ENCODE measurements around the gene DKK3.

DKK3 gene

GRCh38 chr11:12029738-12030363 is 21.4 kb upstream of the DKK3 start:
- DNase-seq: no peak

DNA sequence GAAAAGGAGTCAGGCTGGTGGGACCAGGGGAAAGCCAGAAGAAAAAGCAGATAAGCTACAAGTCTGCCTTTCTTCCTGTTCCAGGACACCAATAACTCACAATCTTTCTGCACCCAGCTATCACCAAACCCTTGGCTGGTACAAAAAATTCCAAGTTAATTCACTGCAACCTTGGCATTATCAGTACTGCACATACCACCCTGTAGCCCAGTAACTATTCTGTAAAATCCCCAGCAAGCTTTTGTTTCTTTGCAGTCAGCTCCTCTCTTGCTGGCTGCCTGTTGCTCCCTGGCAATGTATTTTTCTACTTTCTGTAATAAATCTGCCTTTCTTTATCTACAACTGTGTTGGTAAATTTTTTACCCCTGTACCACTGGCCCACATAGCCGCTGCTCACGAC is 20.7 kb upstream of the DKK3 start:
- DNase-seq: no peak

DNA sequence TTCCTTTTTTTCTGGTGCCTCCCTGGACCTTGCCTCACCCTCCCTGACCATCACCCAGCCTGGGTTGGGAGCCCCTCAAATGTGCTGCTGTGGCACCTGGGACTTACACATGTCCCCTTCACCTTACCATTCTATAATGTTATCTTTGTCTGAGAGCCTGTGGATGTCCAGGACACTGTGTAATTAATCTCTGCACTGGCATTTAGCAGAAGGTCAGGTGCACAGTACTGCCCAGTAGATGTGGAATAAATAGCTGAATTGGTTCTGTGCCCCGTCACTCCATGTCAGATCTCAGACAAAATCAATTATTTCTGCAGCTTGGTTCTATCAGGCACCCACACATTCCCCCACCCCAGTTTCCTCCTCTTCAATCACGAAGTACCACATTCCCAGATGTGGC is 19.9 kb upstream of the DKK3 start:
- no peak for DNase-seq

DNA sequence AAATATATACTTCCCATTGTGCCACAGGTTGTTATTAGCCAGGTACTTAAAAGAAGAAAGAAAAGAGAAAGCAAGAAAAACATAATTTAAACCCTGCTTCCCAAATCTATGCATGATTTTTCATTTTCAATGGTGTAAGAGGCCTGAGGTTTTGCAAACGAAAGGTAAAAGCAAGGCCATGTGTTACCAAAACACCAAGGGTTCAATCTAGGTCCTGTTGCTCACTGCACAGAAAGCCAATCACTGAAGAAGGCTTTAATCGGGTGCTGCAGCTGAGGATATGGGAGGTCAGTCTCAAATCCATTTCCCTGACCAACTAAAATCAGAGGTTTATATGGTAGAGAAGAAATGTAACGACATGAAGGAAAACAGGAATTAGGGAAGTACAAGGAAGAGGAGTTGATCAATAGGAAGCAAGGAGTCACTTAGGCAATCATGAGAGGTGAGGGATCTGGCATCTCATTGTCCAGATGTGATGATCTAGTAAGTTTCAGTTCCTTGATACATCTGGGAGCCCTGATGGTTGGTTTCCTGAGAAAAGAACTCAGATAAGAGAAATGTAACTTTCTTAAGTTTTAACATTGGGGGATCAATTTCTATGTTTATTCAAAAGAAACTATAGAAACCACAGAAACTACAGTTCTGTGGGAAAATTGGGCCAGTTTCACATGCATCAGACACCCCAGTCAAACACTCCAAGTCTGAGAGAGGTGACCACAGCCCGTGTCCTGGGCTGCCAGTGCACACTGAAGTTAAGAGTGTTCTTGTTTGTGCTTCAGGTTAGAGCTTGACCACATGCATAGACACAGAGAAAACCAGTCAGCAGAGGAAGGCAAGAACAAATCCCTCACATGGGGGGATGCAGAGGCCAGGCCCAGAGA is 18.1 kb upstream of the DKK3 start:
- no peak for DNase-seq

GRCh38 chr11:12024254-12024926 is 16.0 kb upstream of the DKK3 start:
- DNase-seq: no peak

GRCh38 chr11:12023015-12023414 is 14.6 kb upstream of the DKK3 start:
- no peak for DNase-seq

- DNase-seq: no peak
Observed at GRCh38 chr11:12020546-12020945, 12.1 kb upstream of the DKK3 start.

GRCh38 chr11:12019866-12020416 is 11.5 kb upstream of the DKK3 start:
- no peak for DNase-seq

DNA sequence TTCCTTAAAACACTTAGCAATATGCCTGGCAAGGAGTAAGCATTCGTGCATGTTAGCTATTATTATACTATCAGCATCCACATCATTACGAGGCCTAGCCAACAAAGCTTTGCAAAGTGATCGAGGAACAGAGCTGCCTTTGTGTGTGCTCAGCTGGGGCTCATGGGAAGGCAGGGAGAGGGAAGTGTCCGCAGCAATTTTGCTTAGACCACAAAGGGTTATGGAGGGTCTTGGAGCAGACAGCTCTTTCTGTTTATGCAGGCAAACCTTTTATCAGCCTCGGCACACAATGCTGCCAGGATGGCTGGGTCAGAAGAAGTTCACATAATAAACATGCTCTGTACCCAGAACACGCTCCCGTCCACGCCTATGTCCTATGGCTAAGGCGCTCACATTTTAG is 10.9 kb upstream of the DKK3 start:
- DNase-seq: no peak

DNA sequence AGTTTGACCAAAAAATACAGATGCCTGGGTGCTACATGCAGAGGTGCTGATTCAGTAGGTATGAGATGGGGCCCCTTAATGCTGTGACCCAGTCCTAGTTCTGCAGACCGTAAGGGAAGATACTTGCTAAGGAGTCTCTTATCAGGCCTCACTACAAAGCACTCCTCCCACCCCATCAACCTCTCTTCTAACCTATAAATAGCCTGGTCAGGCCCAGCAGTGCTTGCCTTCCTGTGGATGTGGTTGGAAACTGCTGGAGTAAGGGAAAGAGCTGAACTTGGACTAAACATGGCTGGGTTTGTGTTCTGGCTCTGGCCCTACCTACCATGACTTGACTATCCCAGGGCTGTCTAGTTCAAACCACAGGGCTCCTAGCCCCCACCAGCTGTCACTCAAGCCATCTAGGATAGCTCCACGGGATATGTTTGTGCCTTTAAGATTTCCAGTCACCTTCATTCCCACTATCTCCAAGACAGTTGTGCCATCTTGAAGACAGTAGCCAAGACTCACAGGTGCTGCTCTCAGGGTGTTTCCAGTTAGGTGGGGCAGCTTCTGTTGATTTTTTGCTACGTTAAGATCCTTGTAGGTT is 9.5 kb upstream of the DKK3 start:
- no peak for DNase-seq

- DNase-seq: no peak
Observed at GRCh38 chr11:12017243-12017678, 8.8 kb upstream of the DKK3 start.

DNA sequence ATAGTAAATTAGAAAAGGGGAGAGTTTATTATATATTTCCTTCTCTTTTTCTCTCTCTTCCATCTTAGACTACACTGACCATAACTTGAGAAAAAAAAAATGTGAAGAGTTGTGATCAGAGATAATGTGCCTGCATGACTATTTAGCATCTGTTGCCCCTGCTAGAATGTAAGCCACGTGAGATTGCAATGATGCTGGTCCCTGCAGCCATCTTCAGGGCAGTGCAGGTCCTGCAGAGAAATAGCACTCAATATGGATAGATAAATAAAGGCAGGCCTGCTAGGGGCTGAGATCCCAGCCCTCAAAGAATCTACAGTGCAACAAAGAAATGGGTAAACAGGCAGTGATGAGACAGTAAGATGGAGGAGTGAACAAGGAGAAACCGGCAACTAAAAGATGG is 7.8 kb upstream of the DKK3 start:
- no peak for DNase-seq

DNA sequence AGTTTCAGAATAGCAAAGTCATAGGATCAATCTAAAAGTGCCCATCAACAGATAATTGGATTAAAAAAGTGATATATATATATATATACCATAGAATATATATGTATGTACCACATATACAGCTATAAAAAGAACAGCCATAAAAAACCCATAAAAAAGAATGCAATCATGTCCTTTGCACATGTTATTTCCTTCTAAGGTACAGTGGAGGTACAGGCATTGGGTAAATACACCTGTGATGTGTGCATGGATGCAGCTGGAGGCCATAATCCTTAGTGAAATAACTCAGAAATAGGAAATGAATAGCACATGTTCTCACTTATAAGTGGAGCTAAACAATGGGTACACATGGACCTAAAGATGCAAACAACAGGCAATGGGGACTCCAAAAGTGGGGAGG is 7.1 kb upstream of the DKK3 start:
- DNase-seq: no peak

DNA sequence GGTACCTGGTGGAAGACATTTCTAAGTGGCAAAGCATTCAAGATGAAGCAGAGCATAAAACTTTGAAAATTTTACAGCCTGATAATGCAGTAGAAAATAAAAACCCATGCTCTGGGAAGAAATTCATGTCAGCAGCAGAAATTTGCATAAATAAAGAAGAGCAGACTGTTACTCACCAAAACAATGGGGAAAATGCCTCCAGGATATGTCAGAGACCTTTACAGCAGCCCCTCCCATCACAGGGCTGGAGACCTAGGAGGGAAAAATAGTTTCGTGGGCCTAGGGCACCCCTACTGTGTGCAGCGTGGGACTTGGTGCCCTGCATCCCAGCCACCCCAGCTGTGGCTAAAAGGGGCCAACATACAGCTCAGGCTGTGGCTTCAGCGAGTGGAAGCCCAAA is 5.4 kb upstream of the DKK3 start:
- no peak for DNase-seq

DNA sequence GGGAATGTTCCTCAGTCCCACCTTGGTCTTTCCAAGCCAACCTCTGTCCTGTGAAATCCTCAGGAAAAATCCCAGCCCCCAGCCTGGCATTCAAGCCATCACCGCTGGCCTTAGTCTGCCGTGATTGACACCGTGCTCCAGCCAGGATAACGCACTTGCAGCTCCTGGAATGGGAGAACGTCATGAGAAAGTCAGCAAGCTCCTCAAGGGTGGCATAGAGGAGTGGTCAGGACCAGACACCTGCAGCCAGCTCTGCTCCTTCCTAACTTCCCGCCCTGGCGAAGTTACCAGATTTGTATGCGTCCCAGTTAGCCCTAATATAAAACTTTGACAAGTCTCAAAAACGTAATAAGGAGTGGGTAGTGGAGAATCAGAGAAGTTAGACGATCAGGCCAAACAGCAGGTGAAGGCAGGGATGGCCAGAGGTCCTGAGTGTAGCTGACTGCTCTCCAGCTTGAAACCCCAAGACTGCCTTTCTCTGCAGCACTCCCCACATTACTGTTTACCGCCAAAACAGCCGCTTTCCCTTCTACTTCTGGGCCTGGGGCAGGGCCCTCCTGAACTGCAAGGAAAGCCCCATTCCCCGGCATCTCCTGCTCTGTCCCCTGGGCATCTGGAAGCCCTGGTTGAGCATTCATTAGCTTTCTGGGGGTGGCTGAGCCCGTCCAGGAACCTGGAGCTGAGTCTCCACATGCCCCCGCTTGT is 1.3 kb upstream of the DKK3 start:
- no peak for DNase-seq

DNA sequence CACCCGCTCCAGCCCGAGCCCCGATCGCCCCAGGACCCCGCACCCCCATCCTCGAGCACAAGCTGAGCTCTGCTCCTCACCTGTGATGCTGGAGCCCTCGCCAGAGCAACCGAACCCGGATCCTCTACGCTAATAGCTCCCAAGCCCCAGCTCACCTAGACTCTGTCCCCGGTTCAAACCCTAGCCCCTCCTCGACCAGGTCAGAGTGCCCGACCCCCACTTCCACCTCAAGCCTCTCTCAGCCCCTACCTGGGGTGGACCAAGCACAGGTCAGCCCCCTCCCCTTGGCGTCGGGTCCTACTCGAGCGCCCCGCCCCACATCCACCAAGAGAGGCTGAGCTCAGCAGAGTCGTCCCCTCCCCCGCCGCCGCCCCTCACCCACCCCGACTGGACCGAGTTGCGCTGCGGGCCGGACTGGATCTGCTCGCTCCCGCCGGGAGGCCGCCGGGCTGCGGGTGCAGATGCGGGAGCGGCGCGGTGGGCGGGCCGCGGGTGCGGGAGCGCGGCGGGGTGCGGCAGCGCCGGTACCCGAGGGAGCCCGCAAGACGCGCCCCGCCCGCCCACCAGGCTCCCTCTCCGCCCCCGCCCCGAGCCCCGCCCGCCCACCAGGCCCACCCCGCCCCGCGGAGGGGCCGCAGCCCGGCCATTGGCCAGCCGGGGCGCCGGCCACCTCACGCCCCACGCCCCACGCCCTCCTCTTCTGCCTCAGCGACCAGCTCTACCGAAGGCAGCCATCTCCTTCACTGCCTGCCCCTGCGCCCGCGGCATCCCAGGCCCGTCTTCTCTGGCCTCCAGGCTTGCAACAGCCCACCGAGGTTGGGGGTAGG is 577 bp upstream of the DKK3 start:
- peak; percentile 7 for DNase-seq

GRCh38 chr11:12007230-12007593 is 1.2 kb downstream of the DKK3 start:
- no peak for DNase-seq

GRCh38 chr11:12006552-12007229 is 1.7 kb downstream of the DKK3 start:
- DNase-seq: no peak

- no peak for DNase-seq
Observed at GRCh38 chr11:12005476-12005875, 3.0 kb downstream of the DKK3 start.

- DNase-seq: no peak
Observed at GRCh38 chr11:12005061-12005460, 3.4 kb downstream of the DKK3 start.

DNA sequence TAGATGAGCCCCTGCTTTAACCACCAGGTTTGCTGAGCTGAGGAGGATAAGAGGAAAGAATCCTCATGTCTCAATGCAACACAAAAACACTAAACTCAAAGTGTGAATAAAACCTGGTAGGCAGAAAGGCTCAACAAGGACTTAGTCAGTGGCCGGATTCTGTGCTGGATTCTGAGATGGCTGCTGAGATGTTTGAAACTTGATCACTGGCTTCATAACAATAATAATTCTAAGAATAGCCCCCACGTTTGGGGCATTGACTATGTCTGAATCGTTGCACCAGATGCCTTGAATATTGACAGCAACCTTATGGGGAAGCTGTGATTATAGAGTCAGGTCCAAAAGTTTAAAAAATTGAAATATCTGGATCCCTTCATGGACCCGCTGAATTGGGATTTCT is 4.6 kb downstream of the DKK3 start:
- no peak for DNase-seq
